HT-29 (cell line): ENCODE measurements around the gene CA10. TPM values are rescaled to one million over a fixed set of nuclear protein-coding genes. Genes with fewer than 3 reads are reported as not detected.

Experiments used
- DNase-seq: peaks from one replicate; pipeline ENCODE4 v3.0.0-alpha.2; 2015; ENCODE audit warnings: low spot score
- total RNA-seq: library from RNA; depleted of rRNA; stranded (reverse); fragments of >200 nt; shearing (Covaris generic); gene quantifications from 2 replicates; pipeline ENCODE4 v1.2.3, GENCODE V29; 2014

The CA10 gene
- total RNA-seq, 1 experiment from 2014 or later: not detected

DNA sequence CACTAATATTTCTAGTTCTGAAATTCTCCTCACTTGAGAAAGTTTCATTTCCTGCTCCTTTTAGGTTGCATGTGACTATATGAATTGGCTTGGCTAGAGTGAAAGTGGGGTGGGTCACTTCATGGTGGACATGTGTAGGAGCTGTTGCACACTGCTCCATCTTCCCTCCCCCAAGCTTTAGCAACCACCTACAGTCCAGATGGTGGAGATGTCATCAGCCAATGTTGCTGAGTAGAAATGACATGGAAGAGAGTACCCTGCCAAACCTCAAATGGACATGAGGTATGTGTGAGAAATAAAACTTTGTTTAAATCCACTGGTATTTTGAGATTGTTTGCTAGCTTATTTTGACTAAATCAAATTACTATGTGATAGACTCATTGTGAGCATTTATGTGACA lies 281.5 kb downstream of the CA10 start:
- DNase-seq: no peak

DNA sequence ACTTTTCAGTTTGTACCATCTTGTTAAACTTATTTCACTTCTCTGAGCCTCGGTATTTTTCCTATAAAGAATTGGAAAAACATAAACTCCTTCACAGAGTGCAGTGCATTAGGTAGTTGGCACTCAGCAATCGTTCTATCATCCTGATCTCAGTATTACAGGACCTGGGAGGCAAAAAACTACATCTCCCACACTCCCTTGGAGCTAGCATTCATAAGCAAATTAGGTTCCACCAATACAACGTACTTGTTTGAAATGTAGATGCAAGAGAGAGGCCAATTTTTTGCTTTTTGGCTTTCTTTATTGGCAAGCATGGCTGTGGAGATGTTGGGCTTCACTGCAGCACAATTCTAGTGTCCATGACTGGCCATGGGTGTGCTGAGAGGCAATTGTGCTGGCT lies 285.2 kb downstream of the CA10 start:
- no peak for DNase-seq

DNA sequence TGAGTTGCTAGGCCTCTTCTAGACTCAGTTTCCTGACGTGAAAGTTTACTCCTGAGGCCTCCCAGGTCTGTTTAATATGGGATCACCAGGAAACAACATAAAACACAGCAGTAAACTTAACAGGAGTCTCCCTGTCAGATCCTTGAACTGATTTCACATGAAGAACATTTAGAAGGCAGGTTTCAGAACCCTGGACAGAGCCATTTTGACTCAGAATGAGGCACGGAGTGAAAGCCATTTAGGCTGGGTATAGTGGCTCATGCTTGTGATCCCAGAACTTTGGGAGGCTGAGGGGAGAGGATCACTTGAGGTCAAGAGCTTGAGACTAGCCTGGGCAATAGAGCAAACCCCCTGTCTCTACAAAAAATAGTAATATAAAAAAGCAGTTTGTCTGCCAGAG lies 289.1 kb downstream of the CA10 start:
- peak; percentile 31 for DNase-seq

DNA sequence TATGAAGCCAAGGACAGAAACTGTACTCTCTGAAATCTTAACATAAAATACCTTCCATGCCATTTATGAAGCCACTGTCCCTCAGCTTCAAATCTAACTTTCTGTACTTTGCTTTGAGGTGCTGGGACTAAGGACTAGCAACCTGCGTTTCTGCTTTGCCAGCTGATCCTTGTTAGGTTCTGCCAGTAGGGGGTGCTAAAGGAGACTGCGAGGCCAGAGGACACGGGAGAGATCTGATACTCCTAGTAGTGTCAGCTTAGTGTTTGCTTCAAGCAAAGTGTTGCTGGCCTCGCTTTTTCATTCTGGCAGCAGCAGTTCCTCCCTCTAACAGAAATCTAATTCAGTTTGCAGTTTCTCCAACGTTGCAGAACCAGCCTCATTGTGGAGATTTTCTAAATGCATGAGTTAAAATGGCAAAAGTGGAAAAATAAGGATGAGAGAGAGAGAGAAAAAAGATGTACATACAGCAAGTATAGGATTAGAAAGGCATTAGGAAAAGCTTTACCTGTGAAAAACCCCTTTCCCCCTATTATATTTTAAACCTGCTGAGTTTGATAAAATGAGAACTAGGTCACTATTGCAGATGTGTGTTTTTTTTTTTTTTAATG lies 297.5 kb downstream of the CA10 start:
- DNase-seq: peak; percentile 48

DNA sequence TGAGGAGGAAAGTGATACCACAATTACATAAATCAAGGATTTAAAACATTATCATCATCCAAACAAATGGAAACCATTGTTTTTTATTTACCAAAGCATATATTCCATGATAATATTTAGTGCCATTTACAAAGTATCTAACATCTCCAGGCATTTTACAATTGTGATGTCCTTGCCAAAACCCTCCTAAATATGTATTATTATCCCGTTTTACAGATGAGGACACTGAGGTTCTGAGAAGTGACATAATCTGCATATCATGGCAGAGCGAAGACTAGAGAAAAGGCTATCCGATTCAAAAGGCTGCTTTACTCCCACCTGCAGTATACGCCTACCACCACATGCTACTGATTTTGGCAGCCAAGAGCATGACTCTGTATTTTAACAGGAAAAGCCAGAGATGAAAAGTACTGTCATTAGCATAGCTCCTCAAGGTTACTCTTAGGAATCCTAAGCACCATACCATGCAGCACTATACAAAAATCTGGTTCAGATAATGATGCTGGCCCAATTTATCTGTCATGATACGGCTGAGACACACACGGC lies 301.4 kb downstream of the CA10 start:
- no peak for DNase-seq

DNA sequence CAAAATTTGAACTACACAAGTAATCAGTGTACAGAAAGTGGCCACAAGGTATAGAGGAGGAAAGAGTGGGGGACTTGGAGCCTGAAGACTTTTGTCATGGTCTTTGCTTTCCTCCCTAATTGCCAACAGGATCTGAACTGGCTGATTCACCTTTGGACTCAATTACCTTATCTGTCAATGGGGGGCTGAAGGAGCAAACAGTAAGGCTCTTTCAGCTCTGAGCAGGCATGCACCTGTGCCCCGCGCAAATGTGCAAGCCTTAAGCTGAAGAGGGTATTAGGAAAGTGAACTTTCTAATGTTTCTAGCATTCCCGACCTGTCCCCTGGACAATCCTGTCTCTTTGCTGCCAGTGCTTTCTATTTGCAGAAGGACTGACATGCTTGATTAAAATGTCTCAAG lies 302.7 kb downstream of the CA10 start:
- DNase-seq: no peak

DNA sequence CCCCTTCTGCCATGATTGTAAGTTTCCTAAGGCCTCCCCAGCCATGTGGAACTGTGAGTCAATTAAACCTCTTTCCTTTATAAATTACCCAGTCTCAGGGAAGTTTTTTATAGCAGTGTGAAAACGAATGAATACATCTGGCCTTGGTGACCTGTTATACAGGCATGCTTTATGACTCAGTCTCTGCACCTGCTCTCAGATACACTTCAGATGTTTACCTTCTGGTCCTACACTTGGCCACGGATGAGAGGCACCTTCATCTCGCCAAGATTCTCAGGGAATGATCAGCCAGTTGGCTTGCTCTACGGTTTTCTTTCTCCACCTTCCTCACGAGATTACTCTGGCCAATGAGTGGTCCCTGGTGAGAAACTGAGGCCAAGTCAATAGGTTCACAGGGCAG lies 304.7 kb downstream of the CA10 start:
- DNase-seq: no peak

DNA sequence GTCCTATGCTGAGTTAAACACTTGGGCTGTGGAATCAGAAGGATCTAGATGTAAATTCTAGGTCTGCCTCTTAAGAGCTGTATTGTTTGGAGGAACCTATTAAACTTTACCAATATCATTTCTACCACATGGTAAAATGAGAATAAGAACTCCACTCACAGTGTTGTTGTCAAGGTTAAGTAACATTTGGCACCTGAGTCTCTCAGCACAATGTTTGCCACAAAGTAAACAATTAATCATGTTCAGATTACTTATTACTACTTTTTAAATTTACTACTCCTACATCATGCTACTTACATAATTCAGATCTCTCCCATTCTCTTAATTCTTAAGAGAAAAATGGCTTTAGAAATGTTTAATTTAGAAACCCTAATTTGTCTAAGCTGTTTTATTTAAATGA lies 305.9 kb downstream of the CA10 start:
- no peak for DNase-seq

DNA sequence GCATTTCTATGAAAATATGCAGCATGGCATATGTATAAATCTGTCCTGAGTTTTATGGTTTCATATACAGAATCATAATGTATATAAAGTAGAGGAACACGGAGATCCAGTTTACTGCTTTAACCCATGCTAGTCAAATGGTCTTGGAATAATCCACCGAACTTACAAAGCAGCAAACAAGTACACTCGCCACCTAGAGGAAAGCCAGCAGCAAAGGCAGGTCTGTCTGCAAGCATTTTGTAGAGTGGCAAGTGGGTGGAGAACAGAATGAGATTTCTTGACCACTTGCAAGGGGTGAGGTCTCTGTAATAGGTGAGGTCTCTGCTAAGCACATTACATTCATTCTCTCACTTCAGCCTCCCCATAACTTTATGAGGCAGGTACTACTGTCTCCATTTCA lies 308.3 kb downstream of the CA10 start:
- DNase-seq: peak; percentile 19

DNA sequence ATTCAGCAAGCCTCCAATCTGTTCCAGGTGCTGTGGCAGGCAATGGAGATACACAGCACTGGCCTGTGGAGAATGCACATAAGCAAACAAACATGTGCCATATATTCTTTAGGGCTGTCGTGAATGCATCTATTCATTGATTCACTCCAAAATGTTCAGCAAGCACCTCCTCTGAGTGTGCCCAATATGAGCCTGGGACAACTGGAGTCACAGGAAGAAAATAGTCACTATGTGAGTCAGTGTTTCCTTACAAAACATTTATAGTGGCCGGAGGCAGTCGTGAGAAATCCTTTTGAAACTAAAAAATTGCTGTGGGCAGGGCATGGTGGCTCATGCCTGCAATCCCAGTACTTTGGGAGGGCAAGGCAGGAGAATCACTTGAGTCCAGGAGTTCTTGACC lies 310.1 kb downstream of the CA10 start:
- no peak for DNase-seq

DNA sequence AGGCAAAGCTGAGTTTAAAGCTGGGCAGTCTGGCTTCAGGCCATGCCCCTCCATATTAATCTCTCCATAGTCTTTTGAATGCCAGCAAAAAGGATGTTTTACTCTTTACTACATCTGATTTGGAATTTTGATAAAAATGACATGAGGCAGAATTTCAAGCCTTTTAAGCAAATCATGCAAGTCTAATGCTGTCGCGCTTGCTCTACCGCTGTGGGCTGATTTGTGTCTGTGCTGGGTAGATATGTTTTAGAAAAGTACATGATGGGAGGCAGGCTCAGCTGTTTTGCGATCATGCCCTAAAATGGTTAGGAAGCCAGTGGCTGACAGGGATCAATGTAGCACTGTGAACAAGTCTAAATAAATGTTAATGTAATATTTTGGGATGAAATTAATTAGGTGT lies 311.9 kb downstream of the CA10 start:
- DNase-seq: no peak

DNA sequence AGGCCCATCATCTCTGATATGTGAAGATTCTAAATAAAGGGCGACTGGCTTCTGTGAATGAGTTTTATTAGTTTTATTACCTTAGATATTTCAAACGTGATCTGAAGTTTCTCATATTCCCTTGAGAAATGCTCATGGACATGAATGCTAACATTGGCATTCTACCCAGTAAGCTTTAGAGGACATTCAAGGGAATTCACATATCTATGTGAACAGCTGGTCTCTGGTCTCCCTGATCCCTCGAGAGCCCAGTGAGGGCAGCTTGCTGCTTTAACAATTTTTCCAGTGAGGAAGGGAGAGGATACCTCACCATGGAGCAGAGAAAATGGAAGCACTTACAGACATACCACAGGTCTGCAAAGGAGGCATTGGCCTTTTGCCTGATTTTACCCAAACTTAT lies 312.7 kb downstream of the CA10 start:
- no peak for DNase-seq

DNA sequence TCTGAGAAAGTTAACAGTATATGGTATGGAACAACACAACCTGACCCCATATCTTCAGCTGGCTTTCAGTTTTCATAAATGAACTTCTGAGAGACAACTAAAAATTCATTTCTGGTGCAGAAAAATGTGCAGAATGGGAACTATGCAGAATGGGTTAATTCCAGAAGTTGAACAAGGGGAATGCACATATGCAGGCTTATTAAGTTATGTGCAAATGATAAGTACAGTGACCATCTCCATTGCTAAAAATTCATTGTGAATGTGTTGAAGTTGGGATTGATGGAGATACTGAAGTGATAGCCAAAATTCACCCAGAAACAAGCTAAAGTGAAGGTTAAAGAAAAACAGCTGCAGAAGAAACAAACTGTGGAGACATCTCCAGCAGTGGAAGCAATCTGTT lies 315.8 kb downstream of the CA10 start:
- DNase-seq: no peak

DNA sequence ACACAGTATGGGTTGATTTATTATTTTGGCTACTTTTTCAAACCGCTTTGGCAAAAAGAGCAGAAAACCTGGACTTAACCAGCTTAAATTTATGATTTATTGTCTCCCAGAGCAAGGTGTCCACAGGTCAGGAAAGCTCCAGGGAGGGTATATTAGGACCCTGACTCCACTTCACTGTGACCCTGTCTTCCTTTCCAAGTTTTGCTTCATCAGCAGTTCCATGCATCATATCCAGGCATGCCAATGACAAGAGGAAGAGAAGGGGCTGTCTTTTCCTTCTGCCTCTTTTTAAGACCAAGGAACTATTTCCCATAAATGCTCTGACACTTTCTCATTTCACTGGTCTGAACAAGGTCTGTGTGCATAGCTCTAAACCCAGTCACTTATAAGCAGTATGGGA lies 316.8 kb downstream of the CA10 start:
- DNase-seq: no peak

DNA sequence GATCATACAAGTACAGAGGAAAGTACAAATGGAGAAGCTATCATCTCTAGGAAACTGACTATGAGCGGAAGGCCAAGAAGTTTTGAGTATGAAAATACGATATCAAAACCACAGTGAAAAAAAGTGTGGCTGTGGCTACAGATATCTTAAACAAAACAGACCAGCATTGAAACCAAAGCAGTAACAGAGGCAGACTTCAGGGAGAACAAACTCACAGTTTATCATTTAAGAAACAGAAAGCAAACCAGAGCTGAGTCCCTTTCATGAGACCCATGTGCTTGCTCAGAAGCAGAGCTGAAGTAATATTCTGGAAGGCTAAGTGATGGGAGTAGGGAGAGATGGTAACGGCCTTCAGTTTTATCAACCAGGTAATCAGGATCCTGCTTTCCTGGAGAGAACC lies 317.8 kb downstream of the CA10 start:
- DNase-seq: no peak

DNA sequence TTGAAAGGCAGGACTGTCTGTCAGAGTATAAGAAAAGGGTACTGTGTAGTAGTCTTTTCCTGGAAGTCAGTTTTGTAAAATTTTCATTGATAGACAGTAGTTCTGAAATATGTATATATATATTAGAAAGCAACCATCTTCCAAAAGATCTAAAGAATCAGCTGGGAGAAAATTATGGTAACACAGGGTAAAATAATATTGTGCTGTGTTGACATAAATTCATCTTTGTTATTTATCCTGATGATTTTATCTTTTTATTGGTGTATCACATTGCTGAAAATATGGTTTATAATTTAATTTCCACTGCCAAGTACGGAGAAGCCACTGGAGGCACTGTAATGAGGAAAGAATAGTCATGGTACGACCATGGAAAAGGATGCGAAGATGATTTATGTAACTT lies 324.9 kb downstream of the CA10 start:
- no peak for DNase-seq

DNA sequence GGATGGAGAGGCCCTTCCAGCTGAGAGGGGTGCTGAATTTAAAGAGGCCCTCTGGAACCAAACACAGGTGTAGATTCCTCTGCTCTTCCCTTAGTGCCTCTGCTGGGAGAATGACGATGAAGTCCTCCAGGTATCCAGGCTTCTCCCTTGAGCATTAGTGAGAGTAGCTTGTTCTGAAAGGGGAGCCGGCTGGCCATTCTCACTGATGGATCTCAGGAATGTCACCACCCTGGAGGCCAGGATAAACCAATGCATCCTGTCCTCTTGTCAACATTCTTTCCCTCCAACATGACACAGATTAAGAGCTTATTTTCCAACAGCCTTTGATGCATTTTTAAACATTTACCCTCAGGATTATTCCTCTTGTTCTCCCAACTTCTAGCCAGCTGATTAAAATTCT lies 325.5 kb downstream of the CA10 start:
- no peak for DNase-seq

DNA sequence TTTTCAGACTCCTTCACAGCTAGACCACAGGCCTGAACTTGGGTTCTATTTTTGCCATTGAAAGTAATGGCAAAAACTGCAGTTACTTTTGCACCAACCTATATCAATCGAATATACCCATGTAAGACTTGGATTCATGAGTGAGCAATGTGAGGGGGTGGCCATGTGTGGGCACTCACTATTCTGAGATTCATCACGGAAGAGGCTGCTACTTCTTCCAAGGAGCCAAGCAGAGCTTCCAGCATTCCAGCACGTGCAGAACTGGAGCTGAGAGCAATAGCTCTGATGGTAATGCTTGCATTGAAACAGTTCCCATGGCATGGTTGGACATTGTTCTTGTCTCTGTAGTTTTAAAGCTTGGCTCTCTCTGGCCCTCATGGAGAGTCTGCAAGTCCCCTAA lies 327.6 kb downstream of the CA10 start:
- no peak for DNase-seq

DNA sequence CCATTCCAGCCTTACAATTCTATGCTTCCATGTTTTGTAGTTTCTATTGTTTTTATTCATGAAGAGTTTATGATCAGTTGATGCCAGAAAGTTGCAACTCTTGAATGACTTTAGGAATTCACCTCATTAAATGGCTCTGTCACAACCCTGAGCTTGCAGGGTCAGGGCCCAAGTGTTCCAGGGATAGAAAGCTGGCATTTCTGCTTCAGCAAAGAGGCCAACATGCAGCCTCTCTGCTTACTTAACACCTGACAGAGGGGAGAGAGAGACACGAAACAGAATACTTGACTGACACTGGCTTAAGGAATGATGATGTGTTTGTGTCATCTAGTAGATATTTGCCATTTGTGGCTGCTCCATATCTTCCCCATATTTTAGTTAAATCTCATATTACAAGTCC lies 328.1 kb downstream of the CA10 start:
- DNase-seq: no peak

DNA sequence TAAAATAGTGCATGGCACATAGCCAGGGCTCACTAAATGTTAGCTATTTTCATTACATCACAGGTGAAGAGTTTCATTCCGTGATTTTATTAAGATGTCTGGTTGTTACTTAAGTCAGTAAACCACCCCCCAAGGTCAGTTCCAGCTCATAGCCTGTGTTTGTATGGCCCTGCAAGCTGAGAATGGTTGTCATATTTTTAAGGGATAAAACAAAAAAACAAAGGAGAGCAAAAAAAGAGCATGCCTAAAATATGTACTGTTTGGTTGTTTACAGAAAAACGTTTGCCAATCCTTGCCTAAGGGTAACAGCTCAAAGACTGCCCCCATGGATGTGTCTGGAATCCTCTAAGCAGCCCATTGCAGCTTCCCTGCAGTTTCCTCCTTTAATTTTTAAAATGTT lies 329.6 kb downstream of the CA10 start:
- DNase-seq: no peak

DNA sequence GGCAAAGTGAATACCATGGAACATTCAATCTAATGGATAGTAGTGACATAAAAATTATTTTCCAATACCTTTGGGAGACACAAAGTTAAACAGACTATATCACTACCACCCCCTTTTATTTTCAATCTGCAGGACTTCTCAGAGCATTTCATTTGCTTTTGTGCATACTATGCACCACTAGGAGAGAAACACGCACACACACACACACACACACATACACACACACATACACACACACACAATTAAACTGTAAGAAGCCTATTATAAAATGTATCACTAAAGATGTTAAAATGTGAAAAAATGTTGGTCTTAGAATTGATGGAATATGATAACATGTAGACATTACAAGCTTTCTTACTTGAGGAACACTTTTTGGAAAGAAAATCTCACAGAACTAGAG lies 331.4 kb downstream of the CA10 start:
- no peak for DNase-seq

DNA sequence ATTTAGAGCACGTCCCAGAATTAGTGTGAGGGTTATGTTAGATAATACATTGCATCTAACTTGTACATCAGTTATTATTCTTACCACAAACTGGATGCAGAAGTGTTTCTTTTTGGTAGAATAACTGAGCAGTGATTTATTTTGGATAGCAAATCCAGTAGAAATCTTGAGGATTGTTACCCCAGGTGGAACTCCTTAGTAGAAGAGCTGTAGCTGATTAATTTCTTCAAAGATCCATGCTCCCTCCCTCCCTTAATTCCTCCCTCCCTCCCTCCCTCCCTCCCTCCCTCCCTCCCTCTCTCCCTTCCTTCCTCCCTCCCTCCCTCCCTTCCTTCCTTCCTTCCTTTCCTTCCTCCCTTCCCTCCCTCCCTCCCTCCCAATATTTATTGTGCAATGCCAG lies 337.7 kb downstream of the CA10 start:
- DNase-seq: no peak

DNA sequence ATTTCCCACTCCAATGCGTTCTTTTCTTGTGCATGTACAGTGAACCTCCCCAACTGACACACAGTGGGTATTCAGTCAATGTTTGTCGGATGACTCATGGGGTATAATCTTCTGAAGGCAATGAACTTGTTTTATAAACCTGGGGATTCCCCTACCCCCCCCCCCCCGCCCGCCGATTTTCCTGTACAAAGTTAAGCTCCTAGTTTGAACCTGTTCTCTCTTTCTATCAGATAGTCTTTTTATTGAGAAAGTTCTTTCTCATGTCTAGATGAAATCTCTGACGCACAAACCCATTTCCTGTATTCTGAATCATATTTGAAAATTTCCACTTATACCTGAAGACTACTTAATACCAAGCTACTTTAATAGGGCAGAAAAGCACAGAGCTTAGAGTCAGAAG lies 338.3 kb downstream of the CA10 start:
- no peak for DNase-seq
